Activated T-helper 1 cell treated with Interleukin-2 at 50 U/mL for 16 hours (primary cell): ENCODE measurements around the gene HOGA1.
"Not testable (repeated sequence)": the region's sequence is repeated elsewhere in the genome, so short reads cannot be mapped to it uniquely, and the experiment has no call there.

Experiments used
- DNase-seq: peaks from one replicate; pipeline ENCODE4 v3.0.0-alpha.2; 2020; ENCODE audit warnings: low read depth

The HOGA1 gene

GRCh38 chr10:97649405-97649750, 65.2 kb downstream of the HOGA1 start:
- DNase-seq, result not testable (repeated sequence)

GRCh38 chr10:97650726-97651125, 66.5 kb downstream of the HOGA1 start:
- DNase-seq, result no peak

GRCh38 chr10:97651773-97652172, 67.6 kb downstream of the HOGA1 start:
- DNase-seq, result no peak

- DNase-seq, result no peak
These were observed 72.6 kb downstream of the HOGA1 start for GRCh38 chr10:97656777-97657176.

- no peak for DNase-seq
These were observed 75.4 kb downstream of the HOGA1 start for GRCh38 chr10:97659589-97659988.
